ENCODE results near the gene MYL7.

Gene MYL7

GRCh38 chr7:44100458-44101302 is 40.5 kb downstream of the MYL7 start:
- no peak for ATAC-seq
- DNase-seq: no peak

GRCh38 chr7:44099669-44100068 is 41.5 kb downstream of the MYL7 start:
- ATAC-seq (no peak), DNase-seq (no peak)

GRCh38 chr7:44098092-44099068 is 42.8 kb downstream of the MYL7 start:
- ATAC-seq: no peak
- no peak for DNase-seq

GRCh38 chr7:44097064-44097932 is 43.8 kb downstream of the MYL7 start:
- DNase-seq (peak; percentile 44), ATAC-seq (peak; percentile 92)

GRCh38 chr7:44096326-44096881 is 44.7 kb downstream of the MYL7 start:
- ATAC-seq (no peak), DNase-seq (no peak)

- DNase-seq: no peak
- no peak for ATAC-seq
These were observed 45.4 kb downstream of the MYL7 start for GRCh38 chr7:44095781-44096180.

GRCh38 chr7:44094883-44095592 is 46.1 kb downstream of the MYL7 start:
- DNase-seq (no peak), ATAC-seq (no peak)

GRCh38 chr7:44094365-44094764 is 46.8 kb downstream of the MYL7 start:
- no peak for ATAC-seq
- DNase-seq: no peak

- ATAC-seq (no peak), DNase-seq (no peak)
These were observed 48.0 kb downstream of the MYL7 start for GRCh38 chr7:44093102-44093641.
